ENCODE results near the gene LHX3. TPM values are rescaled to one million over a fixed set of nuclear protein-coding genes. Genes with fewer than 3 reads are reported as not detected.

Gene LHX3
- total and polyA plus RNA-seq, 10 of the 15 experiments (the other 5 are each of a cell fraction or from before 2014, with no cell fraction given), result not detected

- H3K4me1 ChIP-seq (ENCODE audit: control insufficient read depth, insufficient read depth, low read length), result no peaks in the 10 kb centered on the region
- SMC1A ChIA-PET (ENCODE audit: uncharacterized antibody, unreplicated experiment), result no interaction called here
- no peaks in the 10 kb centered on the region for H3K9me3 ChIP-seq (replicated peaks; ENCODE audit: control insufficient read depth, insufficient read depth, low read length)
- no peak overlapping the region for H3K4me2 ChIP-seq (ENCODE audit: control insufficient read depth, insufficient read depth)
- no peak overlapping the region for H2AFZ ChIP-seq (ENCODE audit: control insufficient read depth, low read depth, low read length)
- BruUV-seq (replicated peaks), result no TSS peak
- in situ Hi-C loops (cut with MboI), result no loop called here
- H3K27ac ChIP-seq (ENCODE audit: control insufficient read depth, insufficient read depth), result no peak overlapping the region
- intact Hi-C loops (cut with micrococcal nuclease; ENCODE audit: unreplicated experiment), result no loop called here
- no peaks in the 10 kb centered on the region for H3K36me3 ChIP-seq (ENCODE audit: control insufficient read depth in 2 of 2, insufficient read depth in 2 of 2, low read length in 1 of 2)
- no peak for ATAC-seq
- FAIRE-seq, result no peak
- 16% methylated on average over 20 of the region's 20 CpGs for WGBS (ENCODE audit: insufficient coverage, insufficient replicate concordance, low lambda C conversion rate, missing lambda C conversion rate)
- H3K9ac ChIP-seq (ENCODE audit: control insufficient read depth, insufficient read depth, low read length), result no peak overlapping the region
- H4K20me1 ChIP-seq (ENCODE audit: control insufficient read depth, insufficient read depth), result no peaks in the 10 kb centered on the region
- TF ChIP-seq, protein P1, sequence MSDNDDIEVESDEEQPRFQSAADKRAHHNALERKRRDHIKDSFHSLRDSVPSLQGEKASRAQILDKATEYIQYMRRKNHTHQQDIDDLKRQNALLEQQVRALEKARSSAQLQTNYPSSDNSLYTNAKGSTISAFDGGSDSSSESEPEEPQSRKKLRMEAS (IDR thresholded peaks at IDR 0.05; ENCODE audit: low read depth, low read length), result no peak
- TF ChIP-seq PAX5 (IDR thresholded peaks at IDR 0.05; ENCODE audit: borderline replicate concordance, low read depth, low read length), result no peak
- no peak for TF ChIP-seq E4F1 (IDR thresholded peaks at IDR 0.05; ENCODE audit: borderline replicate concordance, partially characterized antibody)
- TF ChIP-seq NFYB (IDR thresholded peaks at IDR 0.05; ENCODE audit: insufficient read depth, low read depth, low read length), result no peak
- RAD21 ChIA-PET (ENCODE audit: unreplicated experiment), result no interaction called here
- CTCF ChIA-PET, result no interaction called here
- DNase-seq (ENCODE audit: low read depth, low spot score), result no peak
- H3K79me2 ChIP-seq (ENCODE audit: control insufficient read depth, insufficient read depth, low read length), result no peaks in the 10 kb centered on the region
- H3K4me3 ChIP-seq, result no peak overlapping the region
- POLR2A ChIA-PET, result no interaction called here
- H3K27me3 ChIP-seq (replicated peaks in 1 of 2; ENCODE audit: control insufficient read depth in 2 of 2, insufficient read depth in 2 of 2, low read length in 1 of 2), result peaks cover 0 to 3% of the 10 kb centered on the region in 2 experiments; a peak in 2 of 4 replicates
These were observed 47.3 kb downstream of the LHX3 start for GRCh38 chr9:136157477-136158265.

All from GM12878 (cell line).